ENCODE measurements around the gene PRPSAP1. TPM values are rescaled to one million over a fixed set of nuclear protein-coding genes. Genes with fewer than 3 reads are reported as not detected.

PRPSAP1 gene
- total RNA-seq, 1 experiment from 2014 or later = 63.3 TPM

DNA sequence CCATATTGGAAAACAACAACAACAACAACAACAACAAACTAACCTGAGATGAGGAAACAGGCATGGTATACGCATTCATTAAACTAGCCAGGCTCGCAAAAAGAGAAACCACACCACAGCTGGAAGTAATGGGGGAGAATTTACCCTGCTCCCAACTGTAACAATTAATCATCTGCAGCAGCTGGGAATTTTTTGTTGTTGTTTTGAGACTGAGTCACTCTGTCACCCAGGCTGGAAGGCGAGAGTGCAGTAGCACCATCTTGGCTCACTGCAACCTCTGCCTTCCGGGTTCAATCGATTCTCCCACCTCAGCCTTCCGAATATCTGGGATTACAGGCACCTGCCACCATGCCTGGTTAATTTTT lies 16.3 kb downstream of the PRPSAP1 start:
- Histone ChIP-seq H3F3A (ENCODE audit: insufficient read depth, low read depth) (0 out of 2 replicates have a peak, but pooled peaks cover 2% of the 10 kb centered on the region), H2AFZ (no peak overlapping the region), H3K4me3 (no peak overlapping the region), H3K36me3 (ENCODE audit: low read depth) (no peaks in the 10 kb centered on the region), H3K4me2 (no peak overlapping the region), H3K27ac (no peak overlapping the region), H3K4me1 (replicated peaks; ENCODE audit: insufficient read depth) (no peaks in the 10 kb centered on the region), H3K79me2 (ENCODE audit: low read depth) (no peaks in the 10 kb centered on the region), H3K9me3 (ENCODE audit: insufficient read depth, low read depth) (no peaks in the 10 kb centered on the region), H3K27me3 (ENCODE audit: insufficient read depth, low read depth) (no peaks in the 10 kb centered on the region), H3K9me2 (ENCODE audit: insufficient read depth) (no peaks in the 10 kb centered on the region), H4K20me1 (ENCODE audit: insufficient read depth) (no peaks in the 10 kb centered on the region)
- no peak for TF ChIP-seq EZH2 (IDR thresholded peaks at IDR 0.05; ENCODE audit: low read depth)
- TF ChIP-seq, protein P1, sequence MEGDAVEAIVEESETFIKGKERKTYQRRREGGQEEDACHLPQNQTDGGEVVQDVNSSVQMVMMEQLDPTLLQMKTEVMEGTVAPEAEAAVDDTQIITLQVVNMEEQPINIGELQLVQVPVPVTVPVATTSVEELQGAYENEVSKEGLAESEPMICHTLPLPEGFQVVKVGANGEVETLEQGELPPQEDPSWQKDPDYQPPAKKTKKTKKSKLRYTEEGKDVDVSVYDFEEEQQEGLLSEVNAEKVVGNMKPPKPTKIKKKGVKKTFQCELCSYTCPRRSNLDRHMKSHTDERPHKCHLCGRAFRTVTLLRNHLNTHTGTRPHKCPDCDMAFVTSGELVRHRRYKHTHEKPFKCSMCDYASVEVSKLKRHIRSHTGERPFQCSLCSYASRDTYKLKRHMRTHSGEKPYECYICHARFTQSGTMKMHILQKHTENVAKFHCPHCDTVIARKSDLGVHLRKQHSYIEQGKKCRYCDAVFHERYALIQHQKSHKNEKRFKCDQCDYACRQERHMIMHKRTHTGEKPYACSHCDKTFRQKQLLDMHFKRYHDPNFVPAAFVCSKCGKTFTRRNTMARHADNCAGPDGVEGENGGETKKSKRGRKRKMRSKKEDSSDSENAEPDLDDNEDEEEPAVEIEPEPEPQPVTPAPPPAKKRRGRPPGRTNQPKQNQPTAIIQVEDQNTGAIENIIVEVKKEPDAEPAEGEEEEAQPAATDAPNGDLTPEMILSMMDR (conservative IDR thresholded peaks at IDR 0.05) = no peak
- intact Hi-C loops (cut with micrococcal nuclease; ENCODE audit: unreplicated experiment) = no loop called here
- POLR2A ChIA-PET (ENCODE audit: unreplicated experiment) = no interaction called here
- CTCF ChIA-PET = interaction anchor here (0.5 kb wide), 1 partner anchor 364 kb away, joined by 3 read pairs; no protein-coding TSS in a partner anchor
- BruUV-seq (replicated peaks) = no TSS peak
- no peak for DNase-seq

DNA sequence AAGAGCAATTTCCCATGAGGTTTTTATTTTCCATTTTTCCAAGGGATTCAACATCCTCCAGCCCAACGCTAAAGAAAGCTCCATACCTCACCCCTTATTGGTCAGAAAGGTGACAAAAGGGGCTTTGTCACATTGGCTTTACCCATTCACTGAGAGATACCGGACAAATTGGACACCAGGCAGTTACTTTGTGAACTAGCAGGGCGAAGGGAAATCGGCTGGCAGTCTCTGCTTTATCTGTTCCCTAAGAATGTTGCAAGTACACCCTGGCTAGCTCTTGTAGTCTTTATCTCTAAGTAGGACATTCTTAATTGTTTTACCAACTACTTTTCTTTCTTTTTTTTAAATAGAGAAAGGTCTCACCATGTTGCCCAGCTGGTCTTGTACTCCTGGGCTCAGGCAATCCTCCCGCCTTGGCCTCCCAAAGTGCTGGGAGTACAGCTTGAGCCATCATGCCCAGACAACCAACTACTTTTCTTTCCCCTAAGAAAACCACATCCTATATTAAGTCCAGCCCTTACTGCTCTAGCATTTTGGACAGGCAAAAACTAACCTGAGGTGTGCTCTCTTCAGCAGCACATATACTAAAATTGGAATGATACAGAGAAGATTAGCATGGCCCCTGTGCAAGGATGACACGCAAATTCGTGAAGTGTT lies 16.8 kb downstream of the PRPSAP1 start:
- no peak for TF ChIP-seq EZH2 (IDR thresholded peaks at IDR 0.05; ENCODE audit: low read depth)
- TF ChIP-seq, protein P1 (conservative IDR thresholded peaks at IDR 0.05) = no peak
- Histone ChIP-seq H3K27ac (no peak overlapping the region), H3K9me2 (ENCODE audit: insufficient read depth) (no peaks in the 10 kb centered on the region), H3K4me2 (no peak overlapping the region), H3K4me3 (no peak overlapping the region), H3K4me1 (replicated peaks; ENCODE audit: insufficient read depth) (no peaks in the 10 kb centered on the region; the same call in 1 of the 2 replicates), H4K20me1 (ENCODE audit: insufficient read depth) (no peaks in the 10 kb centered on the region), H3K36me3 (ENCODE audit: low read depth) (no peaks in the 10 kb centered on the region), H2AFZ (no peak overlapping the region), H3F3A (ENCODE audit: insufficient read depth, low read depth) (peaks cover 2% of the 10 kb centered on the region; the same call in 1 of the 2 replicates), H3K27me3 (ENCODE audit: insufficient read depth, low read depth) (no peaks in the 10 kb centered on the region), H3K79me2 (ENCODE audit: low read depth) (no peaks in the 10 kb centered on the region), H3K9me3 (ENCODE audit: insufficient read depth, low read depth) (no peaks in the 10 kb centered on the region)
- ChIA-PET POLR2A (ENCODE audit: unreplicated experiment) (no interaction called here), CTCF (interaction anchor here (0.6 to 0.7 kb wide), 3 partner anchors 25 to 368 kb away, joined by 4 to 8 read pairs (median 6); no protein-coding TSS in a partner anchor)
- DNase-seq = no peak
- BruUV-seq (replicated peaks) = no TSS peak
- intact Hi-C loops (cut with micrococcal nuclease; ENCODE audit: unreplicated experiment) = no loop called here

DNA sequence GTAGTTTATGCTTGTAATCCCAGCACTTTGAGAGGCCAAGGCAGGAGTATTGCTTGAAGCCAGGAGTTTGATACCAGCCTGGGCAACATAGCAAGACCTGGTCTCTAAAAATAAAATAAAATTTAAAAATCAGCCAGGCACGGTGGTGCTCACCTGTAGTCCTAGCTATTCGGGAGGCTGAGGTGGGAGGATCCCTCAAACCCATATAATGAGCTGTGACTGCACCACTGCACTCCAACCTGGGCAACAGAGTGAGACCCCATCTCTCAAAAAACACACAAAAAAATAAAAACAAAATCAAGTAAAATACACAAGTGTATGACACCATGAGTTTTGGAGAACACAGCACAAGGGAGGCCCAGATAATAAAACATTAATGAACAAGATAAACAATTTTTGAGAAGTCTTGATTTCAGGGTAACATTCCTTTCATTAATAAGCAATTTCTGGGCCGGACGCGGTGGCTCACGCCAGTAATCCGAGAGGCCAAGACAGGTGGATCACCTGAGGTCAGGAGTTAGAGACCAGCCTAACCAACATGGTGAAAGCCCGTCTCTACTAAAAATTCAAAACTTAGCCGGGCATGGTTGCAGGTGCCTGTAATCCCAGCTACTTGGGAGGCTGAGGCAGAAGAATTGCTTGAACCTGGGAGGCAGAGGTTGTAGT lies 17.9 kb downstream of the PRPSAP1 start:
- ChIA-PET POLR2A (ENCODE audit: unreplicated experiment) (no interaction called here), CTCF (no interaction called here)
- Histone ChIP-seq H3K4me3 (no peak overlapping the region), H3K36me3 (ENCODE audit: low read depth) (no peaks in the 10 kb centered on the region), H3K4me2 (no peak overlapping the region), H3K9me3 (ENCODE audit: insufficient read depth, low read depth) (no peaks in the 10 kb centered on the region), H4K20me1 (ENCODE audit: insufficient read depth) (no peaks in the 10 kb centered on the region), H3K27ac (no peak overlapping the region), H3F3A (ENCODE audit: insufficient read depth, low read depth) (peaks cover 8% of the 10 kb centered on the region), H3K4me1 (replicated peaks; ENCODE audit: insufficient read depth) (peaks cover 10% of the 10 kb centered on the region), H3K9me2 (ENCODE audit: insufficient read depth) (no peaks in the 10 kb centered on the region), H3K79me2 (ENCODE audit: low read depth) (no peaks in the 10 kb centered on the region), H3K27me3 (ENCODE audit: insufficient read depth, low read depth) (no peaks in the 10 kb centered on the region), H2AFZ (no peak overlapping the region)
- BruUV-seq (replicated peaks) = no TSS peak
- TF ChIP-seq, protein P1 (conservative IDR thresholded peaks at IDR 0.05) = no peak
- no peak for TF ChIP-seq EZH2 (IDR thresholded peaks at IDR 0.05; ENCODE audit: low read depth)
- intact Hi-C loops (cut with micrococcal nuclease; ENCODE audit: unreplicated experiment) = no loop called here
- no peak for DNase-seq
